GM18951 (cell line): ENCODE results near the gene BCAP31.

Experiments used
- POLR2A ChIP-seq: IDR thresholded peaks from 4 replicates; pipeline ENCODE4 v1.6.1; 2011; ENCODE audit warnings: mild to moderate bottlenecking; ENCODE audit not compliant: insufficient read length, insufficient read depth; ENCODE audit errors: extremely low read depth
- in situ Hi-C: fragments of 300-500 bp; cut with MboI; formaldehyde crosslinking; loops from one replicate; pipeline ENCODE4 v1.12.0; 2022; ENCODE audit warnings: low sequenced_read_pairs, mixed read lengths, inconsistent platforms; ENCODE audit not compliant: unreplicated experiment

The BCAP31 gene

DNA sequence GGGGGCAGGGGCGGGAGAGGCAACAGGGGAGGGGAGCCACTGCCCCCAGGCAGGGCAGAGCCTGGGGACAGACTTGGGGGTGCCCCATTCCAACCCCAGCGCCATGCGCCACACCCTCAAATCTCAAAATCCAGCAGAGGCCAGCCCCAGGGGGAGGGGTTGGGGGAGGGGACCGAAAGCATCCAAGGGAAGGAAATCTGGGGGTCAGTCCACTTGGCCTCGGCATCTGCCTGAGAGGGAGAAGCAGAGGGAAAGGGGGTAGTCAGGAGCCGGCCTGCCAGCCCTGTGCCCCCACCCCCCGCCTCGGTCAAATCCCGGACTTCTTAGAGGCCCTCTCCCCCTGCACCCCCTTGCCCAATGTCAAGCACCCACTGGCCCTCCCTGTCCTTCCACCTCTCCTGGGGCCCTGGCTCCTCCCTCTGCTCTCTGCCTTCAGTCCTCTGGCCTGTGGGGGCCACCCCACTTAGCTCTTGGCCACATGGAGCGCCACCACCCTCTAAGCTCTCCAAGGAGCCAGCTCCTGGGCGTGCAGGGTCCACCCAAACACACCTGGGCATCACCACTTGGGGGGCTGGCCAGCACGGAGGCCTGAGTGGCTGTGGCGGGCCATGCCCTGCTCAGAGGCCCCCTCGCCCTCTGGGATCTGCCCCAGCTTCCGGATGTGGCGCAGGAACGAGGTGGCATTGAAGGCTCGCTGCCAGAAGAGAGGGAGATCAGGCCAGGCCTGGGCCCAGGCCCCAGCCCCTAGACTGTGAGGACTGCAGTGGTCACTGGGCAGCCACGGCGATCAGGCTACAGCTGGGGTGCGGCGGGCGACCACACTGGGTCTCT is 54.1 kb downstream of the BCAP31 start:
- in situ Hi-C loops: loop anchor here (10.0 kb wide), 1 partner anchor 115 kb away; no protein-coding TSS in a partner anchor
- TF ChIP-seq POLR2A: no peak

DNA sequence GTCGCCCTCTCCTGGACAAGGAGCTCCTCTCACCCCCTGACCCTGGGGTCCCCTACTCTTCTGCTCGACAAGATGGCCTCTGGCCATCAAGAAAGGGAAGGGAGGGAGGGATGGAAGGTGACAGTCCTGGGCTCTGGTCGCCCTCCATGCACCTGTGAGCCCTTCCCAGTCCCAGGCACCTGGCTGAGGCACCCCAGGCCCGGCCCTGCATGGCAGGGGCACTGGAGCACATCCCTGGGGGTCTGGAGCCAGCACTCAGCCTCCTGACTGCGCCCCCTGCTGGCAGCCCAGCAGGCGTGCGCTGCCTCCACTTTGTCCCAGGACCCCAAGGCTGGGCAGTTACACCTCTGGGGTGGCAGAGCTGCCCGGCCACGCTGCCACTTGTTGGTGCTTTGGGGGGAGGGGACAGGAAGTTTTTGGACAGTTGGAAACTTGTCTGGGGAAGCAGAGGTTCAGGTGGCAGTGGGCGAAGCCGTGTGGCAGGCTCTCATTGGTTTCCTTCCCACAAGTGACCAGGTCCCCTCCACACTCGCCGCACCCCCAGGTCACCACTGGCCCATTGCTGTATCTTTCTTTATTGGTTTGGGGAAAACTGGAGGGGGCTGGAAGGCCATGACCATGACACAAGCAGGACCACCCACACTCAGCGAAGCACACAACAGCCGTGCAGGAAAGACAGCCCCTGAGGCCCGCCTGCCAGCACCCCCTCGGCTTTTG is 54.9 kb downstream of the BCAP31 start:
- in situ Hi-C loops: loop anchor here (10.0 kb wide), 1 partner anchor 115 kb away; no protein-coding TSS in a partner anchor
- TF ChIP-seq POLR2A: no peak

DNA sequence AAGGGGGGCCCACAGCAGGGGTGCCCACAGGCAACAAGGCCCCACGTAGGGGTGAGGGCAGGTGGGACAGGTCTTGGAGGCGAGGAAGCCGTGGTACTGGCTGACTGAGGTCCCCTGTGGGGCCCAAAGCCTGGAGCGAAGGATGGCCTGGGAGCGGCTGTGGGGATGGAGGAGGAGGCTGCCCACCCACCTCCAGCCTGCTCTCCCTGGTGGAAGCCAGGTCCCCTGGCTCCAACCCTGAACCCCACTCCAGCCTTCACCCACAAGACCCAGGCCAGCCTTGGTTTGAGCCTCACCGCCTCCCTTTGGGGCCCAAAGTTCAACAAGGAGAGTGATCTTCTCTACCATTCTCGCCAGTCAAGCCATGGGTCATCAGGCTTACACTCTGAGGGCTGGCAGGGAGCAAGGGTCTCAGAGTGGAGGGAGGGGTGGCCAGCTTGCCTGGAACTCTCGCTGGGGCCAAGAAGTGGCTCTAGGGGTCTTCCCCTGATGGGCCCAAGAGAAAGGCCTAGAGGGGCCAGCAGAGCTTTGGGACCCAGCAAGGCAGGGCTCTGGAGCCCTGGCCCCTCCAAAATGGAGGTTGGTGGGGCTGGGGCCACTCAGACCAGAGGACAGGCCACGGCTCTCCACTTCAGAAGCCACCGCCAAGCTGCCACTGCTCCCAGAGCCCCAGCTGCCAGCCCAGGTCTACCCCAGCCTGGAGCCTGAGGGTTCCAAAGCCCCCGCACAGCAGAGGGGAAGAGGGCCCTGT is 55.6 kb downstream of the BCAP31 start:
- no peak for TF ChIP-seq POLR2A
- in situ Hi-C loops: loop anchor here (10.0 kb wide), 1 partner anchor 114 kb away; no protein-coding TSS in a partner anchor

DNA sequence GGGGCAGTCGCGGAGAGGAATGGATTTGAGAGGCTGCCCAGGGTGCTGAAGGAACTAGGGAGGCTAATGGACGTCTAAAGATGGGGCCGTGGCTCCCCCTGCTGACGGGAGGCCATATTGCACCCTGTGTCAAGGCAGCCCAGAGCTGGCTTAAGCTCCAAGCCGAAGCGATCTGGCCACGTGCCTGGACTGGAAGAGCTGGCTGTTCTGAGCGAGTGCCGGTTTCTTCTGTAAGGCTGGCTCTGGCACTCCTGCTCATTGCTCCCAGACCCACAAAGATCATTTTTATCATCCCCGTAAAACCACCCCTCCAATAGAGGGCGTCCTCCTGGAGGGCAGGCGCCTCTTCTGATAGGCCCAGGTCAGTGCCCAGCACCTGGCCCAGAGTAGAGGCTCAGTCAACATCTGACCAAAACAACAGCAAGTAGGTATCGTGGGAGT is 56.2 kb downstream of the BCAP31 start:
- TF ChIP-seq POLR2A: no peak
- in situ Hi-C loops: loop anchor here (10.0 kb wide), 1 partner anchor 113 kb away; no protein-coding TSS in a partner anchor

DNA sequence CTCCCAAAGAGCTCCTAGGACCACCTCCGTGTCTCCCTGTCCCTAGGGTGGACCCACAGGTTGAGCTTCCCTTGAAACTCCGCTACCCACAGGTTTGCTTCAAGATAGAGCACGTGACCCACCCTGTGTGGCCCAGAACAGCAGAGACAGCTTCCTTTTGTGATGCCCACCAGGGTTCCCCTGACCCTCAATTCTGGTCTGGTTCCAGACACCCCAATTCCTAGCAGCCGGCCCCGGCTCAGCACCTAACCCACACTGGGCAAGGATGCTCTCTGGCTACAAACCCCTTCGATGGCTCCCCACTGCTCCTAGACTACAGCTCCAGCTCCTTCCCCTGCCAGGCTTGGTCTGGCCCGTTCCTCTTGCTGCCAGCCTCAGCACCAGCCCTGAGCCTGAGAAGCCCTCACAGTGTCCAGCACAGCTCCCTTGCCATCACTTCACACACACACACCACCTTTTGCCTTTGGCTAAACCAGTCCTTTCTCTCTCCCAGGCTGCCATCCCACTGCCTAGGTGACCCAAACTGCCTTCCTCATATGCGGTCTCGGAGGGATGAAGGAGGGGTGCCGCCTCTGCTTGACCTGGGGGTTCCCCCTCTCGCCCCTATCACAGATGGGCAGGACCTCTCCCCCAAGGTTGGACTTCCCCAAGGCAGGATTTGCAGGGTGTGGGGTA is 56.8 kb downstream of the BCAP31 start:
- in situ Hi-C loops: loop anchor here (10.0 kb wide), 1 partner anchor 113 kb away; no protein-coding TSS in a partner anchor
- no peak for TF ChIP-seq POLR2A

DNA sequence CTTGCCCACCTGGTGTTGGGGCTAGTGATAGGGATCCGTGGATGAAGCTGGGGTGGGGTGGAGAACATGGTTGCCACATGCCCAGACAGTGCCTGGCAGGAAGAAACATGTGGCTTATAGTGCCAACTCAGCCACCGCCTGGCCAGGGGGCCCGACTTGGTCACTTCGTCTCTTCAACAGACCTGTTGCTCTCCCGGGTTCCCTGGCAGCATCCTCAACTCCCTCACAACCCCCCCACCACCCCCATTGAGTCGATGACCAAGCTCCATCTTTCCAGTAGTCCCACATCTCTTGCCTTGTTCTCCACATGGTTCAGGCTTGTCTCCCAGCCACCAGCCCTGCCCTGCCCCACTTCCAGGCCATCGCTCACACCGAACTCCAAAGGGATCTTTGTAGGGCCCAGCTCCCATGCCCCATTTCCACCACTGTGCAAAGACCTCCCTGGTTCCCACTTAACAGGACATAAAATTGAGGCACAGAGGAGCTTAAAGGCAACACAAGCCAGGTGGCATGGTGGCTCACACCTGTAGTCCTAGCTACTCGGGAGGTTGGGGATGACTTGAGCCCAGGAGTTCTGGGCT is 58.4 kb downstream of the BCAP31 start:
- no peak for TF ChIP-seq POLR2A
- in situ Hi-C loops: loop anchor here (10.0 kb wide), 1 partner anchor 111 kb away; no protein-coding TSS in a partner anchor

DNA sequence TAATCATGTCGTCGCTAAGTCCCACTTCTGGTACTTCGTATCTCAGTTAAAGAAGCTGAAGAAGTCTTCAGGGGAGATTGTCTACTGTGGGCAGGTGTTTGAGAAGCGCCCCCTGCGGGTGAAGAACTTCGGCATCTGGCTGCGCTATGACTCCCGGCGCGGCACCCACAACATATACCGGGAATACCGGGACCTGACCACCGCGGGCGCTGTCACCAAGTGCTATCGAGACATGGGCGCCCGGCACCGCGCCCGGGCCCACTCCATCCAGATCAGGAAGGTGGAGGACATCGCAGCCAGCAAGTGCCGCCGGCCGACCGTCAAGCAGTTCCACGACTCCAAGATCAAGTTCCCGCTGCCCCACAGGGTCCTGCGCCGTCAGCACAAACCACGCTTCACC is 61.9 kb downstream of the BCAP31 start:
- no peak for TF ChIP-seq POLR2A
- in situ Hi-C loops: loop anchor here (10.0 kb wide), 1 partner anchor 107 kb away; no protein-coding TSS in a partner anchor

DNA sequence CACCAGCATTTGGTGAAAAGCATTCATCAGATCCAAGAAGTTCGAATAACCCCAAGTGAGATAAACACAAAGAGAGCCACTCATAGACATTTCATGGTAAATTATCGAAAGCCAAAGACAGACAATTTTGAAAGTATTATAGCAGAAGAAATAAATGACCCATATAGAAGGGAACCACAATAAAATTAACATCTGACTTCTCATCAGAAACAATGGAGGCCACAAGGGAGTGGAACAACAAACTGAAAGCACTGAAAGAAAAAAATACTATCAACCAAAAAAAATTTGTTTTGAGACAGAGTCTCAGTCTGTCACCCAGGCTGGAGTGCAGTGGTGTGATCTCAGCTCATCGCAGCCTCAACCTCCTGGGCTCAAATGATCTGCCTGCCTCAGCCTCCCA is 64.9 kb downstream of the BCAP31 start:
- no peak for TF ChIP-seq POLR2A
- in situ Hi-C loops: no loop called here

DNA sequence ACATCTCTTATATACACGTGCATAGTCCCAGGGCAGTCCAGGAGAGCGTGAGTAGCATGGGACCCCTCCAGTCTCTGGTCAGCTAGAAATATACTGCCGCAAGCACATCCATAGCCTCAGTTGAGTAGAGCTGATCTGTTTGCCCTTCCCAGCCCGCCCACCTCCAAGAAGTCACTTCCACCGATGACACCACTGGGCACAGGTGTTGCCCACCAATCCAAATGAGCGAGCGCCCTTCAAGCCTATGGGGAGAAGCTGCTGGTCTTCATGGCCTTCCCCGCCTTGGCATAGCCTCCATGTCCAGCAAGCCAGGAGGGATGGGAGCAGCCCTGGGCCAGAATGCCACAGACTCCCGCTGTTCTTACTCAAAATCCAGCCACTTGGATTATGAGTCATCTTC is 67.0 kb downstream of the BCAP31 start:
- in situ Hi-C loops: no loop called here
- TF ChIP-seq POLR2A: no peak

DNA sequence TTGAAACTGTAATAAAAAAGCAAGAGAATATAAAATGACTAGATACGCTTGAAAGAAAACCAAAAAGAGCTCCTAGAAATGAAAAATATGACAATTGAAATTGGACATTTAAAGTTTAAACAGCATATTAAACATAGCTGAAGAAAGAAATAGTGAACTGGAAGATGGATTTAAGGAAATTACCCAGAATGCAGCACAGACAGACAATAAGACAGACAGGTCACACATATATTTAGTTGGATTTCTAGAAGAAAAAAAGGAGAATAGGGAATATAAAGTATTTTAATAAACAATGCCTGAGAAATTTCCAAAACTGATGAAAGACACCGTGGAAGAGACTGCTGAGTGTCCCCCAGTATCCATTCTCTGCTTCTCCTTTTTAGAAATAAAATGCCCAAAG is 70.6 kb downstream of the BCAP31 start:
- no peak for TF ChIP-seq POLR2A
- in situ Hi-C loops: no loop called here

DNA sequence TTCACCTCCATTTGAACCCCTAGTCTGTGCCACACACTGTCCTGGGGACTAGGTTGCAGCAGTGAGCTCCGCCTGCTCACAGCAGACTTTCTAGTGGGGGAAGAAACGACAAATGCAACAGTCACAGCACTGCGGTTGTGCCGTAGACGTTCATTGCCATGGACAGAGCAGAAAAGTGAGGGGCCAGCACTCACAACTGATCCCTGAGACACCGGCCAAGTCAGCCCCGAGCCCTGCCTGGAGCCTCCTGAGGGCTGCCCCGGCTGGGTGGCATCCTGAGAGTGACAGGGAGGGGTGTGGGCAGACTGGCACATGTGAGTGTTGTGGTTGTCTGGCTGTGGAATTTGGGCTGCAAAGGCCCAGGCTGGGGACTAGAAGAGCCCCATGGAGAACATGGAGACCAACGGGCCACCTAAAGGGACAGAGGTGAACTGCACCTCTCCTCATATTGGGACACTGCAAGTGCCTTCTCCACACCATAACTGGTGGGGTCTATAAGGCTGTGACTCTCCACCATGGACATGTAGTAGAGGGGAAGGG is 72.6 kb downstream of the BCAP31 start:
- in situ Hi-C loops: no loop called here
- TF ChIP-seq POLR2A: no peak

DNA sequence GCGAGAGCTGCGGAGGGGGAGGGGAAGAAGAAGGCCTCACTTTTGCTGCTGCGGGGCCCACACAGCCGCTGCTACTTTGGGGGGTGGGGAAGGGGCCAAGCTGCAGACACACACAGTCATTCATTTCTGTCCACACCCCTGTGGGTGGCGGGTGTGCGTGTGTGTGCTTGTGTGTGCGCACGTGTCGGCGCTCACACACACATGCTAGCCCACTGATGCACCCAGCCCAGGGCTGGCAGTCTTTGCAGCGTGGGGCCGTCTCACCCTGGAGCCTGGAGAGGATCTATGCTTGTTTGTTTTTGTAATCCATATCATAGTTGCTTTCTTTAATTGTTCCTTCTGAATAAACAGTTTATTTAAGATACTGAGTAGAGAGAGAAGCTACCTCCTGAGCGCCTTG is 73.2 kb downstream of the BCAP31 start:
- no peak for TF ChIP-seq POLR2A
- in situ Hi-C loops: no loop called here
